Left renal pelvis (tissue), 4 donors: ENCODE data around the gene LURAP1L. TPM values are rescaled to one million over a fixed set of nuclear protein-coding genes. Genes with fewer than 3 reads are reported as not detected.
A peak's percentile ranks its signal among the peaks of the same experiment; 100 is the strongest.

Source experiments
- DNase-seq, 4 donors: peaks; one replicate each; pipeline ENCODE4 v3.0.0-alpha.2; 2013; ENCODE audit warnings: low read depth in 4 of 4, low spot score in 3 of 4
- polyA plus RNA-seq, 4 donors: library from polyadenylated mRNA; unstranded; fragments of 120-200 nt; gene quantifications; one replicate each; pipeline ENCODE4 v1.2.1, GENCODE V29; 2013; ENCODE audit not compliant: insufficient read length in 4 of 4

The LURAP1L gene
- polyA plus RNA-seq, 4 donors: 21.1 to 23.1 (median 21.9) TPM

DNA sequence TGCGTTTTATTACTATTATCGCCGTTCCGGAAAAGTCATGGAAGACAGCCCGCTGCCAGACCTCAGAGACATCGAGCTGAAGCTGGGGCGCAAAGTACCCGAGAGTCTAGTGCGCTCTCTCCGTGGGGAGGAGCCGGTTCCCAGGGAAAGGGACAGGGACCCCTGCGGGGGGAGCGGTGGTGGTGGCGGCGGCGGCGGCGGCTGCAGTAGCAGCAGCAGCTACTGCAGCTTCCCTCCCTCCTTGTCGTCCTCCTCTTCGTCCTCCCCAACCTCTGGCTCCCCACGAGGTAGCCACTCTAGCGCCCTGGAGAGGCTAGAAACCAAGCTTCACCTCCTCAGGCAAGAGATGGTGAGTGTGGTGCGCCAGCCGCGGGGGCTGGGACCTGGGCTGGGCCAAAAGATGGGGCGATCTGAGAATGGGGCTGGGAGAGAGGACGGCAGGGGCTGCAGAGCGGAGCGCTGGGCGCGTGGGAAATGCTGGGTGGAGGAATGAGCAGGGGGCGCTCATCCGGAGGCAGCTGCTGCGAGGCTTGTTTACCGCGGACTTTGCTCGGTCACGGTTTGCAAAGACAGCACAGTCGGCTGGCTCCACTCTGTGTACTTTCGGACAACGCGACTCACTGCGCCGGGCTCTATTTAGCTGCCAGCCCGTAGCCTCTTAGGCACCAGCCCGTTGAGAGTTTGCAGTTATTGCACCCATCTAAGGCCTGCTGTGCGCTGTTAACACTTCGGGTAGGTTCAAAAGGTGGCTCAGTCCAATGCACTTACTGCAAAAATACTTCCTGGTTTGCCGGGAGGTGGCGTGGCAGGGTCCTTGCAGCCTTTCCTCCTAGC lies 1.1 kb downstream of the LURAP1L start:
- peak; percentile 60 to 80 (median 76) for DNase-seq

DNA sequence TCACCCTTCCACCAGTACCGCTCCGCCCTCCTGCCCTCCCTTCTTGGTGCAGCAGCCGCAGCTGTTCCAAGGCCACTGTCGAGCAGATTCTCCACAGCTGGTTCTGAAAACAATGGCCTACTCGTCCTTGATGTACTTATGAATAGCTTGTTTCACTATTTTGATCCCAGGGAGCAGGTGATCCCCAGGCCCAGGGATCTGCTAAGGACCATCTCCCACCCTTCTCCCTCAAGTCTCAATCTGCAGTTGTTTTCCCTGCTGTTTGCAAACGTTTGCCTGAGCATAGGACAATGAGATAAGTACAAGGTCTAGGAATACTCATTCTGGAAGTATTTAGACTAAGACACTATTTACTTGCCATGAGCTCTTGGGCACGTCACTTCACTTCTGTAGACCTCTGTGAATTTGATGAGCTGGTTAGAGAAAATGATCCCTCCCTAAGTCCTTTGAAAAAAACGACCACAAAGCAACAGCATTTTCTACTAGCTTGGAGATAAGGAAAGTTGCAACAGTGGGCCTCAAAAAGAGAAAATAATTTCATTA lies 1.8 kb downstream of the LURAP1L start:
- peak in 1 of 4 donors; percentile 84 for DNase-seq

GRCh38 chr9:12777121-12778022 lies 2.6 kb downstream of the LURAP1L start:
- DNase-seq: no peak

- no peak for DNase-seq
Observed at GRCh38 chr9:12778389-12778788, 3.6 kb downstream of the LURAP1L start.

DNA sequence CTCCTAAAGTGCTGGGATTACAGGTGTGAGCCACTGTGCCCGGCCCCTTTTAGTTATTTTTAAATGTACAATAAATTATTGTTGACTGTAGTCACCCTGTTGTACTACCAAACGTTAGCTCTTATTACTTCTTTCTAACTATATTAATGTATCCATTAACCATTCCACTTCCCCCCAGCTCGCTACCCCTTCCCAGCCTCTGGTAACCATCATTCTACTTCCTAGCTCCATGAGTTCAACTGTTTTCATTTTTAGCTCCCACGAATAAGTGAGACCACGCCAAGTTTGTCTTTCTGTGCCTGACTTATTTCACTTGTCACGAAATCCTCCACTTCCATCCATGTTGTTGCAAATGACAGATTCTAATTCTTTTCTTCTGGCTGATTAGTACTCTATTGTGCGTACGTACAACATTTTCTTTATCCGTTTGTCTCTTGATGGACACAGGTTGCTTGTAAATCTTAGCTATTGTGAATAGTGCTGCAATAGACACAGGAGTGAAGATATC lies 6.5 kb downstream of the LURAP1L start:
- DNase-seq: no peak

DNA sequence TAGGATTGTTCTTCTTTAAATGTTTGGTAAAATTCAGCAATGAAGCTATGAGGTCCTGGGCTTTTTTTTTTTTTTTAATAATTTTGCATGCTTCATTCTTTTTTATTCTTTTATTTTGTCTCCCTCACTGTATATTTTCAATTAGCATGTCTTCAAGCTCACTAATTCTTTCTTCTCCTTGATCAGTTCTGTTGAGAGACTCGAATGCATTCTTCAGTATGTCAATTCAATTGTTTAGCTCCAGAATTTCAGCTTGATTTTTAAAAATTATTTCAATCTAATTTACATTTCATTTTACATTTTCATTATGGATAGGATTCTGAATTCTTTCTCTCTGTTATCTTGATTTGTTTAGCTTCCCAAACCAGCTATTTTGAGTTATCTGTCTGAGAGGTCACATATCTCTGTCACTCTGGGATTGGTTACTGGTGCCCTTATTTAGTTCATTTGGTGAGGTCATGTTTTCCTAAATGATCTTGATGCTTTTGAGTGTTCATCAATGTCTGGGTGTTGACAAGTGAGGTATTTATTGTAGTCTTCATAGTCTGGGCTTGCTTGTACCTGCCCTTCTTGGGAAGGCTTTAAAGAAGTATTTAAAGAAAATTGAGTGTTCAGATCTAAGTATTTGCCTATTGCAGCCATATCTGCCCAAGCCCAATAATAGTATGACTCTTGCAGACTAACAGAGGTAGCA lies 9.1 kb downstream of the LURAP1L start:
- DNase-seq: no peak

DNA sequence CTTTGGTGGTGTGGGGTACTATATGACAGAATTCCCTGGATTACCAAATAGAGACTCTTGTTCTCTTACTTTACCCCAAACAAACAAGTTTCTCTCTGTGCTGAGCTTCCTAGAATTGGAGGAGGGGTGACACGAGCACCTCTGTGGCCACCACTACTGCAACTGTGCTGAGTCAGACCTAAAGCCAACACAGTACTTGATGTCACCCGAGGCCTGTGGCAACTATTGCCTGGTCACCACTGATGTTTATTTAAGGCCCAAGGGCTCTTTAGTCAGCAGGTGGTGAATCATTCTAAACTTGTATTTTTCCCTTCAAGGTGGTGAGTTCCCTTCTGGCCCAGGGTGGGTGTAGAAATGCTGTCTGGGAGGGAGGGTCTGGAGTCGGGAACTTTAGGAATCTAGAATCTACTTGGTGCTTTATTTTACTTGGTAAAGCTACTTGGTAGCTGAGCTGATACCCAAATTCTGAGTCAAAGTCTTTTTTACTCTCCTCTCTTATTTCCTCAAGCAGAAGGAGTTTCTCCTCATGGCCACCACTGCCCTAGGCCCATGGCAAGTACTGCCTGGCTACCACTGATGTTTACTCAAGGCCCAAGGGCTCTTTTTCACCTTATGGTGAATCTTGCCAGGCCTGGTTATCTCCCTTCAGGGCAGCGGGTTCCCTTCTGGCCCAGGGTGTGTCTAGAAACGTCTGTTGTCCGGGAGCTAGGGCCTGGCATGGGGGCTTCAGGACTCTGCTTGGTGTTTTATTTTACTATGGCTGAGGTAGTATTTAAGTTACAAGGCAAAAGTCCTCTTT lies 9.8 kb downstream of the LURAP1L start:
- no peak for DNase-seq

DNA sequence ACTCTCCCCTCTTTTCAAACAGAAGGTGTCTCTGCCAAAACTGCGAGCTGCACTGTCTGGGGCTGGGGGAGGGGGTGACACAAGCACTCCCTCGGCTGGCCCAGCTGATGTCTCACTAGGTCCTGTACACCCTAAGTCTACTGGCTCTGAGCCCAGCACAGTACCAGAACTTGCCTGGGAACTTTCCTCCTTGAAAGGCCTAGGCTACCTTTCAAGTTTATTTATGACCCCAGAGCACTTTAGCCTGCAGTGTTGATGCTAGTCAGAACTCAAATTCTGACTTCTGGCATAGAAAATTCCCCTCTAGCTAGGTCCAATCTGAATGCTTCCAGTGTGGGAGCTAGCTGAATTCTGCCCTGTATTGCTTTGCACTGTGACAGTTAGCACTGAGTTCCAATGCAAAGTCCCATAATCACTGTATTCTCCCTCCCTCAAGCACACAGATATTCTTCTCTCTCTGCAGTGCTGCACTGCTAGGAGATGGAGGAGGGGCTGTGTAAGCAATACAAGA lies 10.5 kb downstream of the LURAP1L start:
- no peak for DNase-seq

- DNase-seq: no peak
Observed at GRCh38 chr9:12785941-12786340, 11.1 kb downstream of the LURAP1L start.

DNA sequence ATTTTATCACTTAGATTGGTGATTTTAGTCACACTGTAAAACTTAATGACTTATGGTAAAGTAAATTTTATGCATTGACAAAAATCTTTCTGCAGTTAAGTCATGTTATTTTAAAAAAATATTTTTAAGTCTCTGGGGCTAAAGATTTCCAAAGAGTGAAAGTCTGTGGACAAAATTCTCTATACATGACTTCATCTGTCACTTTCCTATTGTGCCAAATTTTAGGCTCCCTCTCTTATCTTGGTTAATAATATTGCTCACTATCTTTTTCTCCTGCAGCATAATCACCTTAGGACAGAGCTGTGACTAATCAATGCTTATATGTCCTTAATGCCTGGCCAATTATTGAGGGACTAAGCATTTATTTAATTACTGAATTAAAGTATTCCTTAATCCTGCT lies 15.2 kb downstream of the LURAP1L start:
- DNase-seq: no peak

GRCh38 chr9:12790883-12791282 lies 16.1 kb downstream of the LURAP1L start:
- DNase-seq: no peak

DNA sequence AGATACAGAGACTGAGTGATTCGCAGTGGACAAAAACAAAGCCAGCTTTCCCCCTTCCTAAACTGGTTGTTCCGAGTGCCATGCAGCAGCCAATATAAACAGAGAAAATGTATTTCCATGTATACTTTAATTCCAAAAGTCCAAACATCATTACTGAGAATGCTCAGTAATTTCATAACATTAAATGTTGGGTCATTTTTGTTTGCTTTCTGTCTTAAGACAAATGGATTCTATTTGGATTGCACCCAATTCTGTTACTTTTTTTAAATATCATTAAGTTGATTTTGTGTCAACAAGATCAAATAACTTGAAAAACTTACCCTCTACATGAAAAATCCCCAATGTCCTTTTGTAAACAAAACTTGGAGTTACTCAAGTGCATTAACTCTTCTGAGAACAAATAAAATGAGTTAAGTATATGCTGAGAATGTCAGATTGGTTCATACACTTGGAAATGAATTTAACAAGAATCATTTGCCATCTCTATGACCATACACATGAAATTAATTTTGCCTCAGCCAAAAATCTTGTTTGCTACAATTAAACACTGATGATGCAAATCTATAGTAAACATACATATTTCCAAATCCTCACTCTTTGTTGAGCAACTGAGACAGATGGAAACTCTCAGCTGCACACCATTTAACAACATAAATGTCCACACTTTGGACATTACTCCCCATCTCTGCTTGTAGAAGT lies 19.4 kb downstream of the LURAP1L start:
- no peak for DNase-seq

- DNase-seq: no peak
Observed at GRCh38 chr9:12796601-12797000, 21.8 kb downstream of the LURAP1L start.

DNA sequence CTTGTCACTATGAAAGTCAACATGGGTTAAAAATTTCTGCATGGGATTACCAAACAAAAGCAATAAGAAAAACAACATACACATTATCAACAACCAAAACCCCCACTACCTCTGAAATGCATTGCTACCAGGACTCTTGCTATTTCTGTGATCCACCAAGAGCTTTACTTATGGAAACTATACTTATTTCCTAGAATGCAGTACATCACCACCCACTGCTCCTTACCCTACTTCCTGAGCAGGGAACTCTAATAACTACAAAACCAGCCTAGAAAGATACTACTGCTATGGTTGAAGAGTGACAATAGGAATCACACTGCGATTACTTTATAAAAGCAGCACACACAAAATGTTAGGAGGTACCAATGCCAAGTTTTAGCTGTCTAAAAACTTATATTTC lies 22.2 kb downstream of the LURAP1L start:
- DNase-seq: no peak

GRCh38 chr9:12798066-12798770 lies 23.4 kb downstream of the LURAP1L start:
- DNase-seq: no peak

- no peak for DNase-seq
Observed at GRCh38 chr9:12801187-12801586, 26.4 kb downstream of the LURAP1L start.

DNA sequence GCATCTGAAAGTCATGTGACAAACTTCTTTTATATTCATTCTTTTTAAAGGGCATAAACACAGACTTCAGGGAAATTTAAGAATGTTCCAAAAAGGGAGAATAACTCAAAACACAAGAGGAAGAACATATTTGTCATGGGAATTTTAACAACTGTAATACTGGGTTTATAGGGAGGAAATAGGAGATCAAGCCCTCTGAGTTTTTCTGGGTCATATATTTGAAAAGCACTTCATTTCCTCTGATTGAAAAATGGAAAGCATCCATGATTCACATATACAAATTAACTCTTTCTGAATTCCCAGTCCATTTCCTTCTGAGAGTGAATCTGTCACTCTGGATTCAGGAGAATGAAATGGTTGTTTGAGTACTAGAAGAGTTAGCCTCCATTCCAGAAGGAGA lies 26.8 kb downstream of the LURAP1L start:
- DNase-seq: no peak

DNA sequence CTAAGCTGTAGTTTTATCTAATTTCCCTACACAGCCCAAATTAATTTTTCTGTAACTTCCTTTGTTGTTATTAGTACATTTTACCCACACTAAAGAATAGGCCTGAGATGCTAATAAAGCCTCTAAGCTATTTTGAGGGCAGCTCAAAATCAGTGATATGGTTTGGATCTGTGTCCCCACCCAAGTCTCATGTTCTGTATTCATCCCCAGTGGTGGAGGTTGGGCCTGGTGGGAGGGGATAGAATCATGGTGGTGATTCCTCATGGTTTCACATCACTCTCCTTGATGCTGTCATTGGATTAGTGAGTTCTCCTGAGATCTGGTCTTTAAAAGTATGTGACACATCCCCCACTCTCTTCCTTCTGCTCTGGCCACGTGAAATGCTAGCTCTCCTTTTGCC lies 27.3 kb downstream of the LURAP1L start:
- no peak for DNase-seq
